ENCODE results near the gene CCDC122.
"Not testable (repeated sequence)": the region's sequence is repeated elsewhere in the genome, so short reads cannot be mapped to it uniquely, and the experiment has no call there.

CCDC122 gene

DNA sequence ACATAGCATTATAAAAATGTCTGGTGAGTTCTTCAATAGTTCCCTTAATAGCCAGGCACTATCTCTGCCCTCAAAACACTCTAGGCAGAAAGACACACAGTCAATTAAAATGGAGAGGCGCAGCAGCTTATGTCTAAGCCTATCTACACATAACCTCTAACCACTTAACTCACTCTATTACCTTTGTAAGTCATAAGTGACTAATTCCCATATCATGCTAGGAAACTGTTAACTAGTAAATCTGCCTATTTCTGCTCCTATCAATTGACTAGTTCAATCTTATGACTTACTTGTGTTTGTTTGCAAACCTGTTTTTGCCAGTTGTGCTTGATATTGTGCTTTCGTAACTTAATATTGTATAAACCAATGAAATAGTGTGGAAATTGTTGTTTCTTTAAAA lies 3.2 kb downstream of the CCDC122 start:
- no peak for DNase-seq

DNA sequence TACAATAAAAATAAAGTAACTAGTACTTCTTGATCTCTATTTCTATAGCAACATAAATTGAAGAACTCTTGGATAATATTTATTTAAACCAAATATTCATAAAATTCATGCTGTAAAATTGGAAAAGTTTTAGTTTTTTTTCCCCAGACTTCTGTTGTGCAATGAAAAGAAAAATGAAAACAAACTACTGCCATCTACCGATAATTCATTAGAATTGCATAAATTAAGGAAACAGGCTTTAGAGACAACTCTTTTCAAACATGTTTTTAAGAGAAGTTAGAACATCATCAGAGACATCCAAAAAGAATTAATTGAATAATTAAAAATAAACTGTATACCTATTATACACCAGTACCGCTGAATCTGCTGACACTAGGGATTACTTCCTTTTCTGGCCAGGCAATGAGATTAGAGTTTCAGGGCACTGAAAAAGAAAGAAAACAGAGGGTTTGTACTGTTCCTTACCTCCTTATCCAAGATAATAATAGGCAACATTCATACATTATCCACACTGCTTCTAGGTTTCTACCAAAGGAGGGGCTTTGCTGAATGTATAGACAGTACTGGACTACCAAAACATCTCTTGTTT lies 4.9 kb downstream of the CCDC122 start:
- DNase-seq = no peak

DNA sequence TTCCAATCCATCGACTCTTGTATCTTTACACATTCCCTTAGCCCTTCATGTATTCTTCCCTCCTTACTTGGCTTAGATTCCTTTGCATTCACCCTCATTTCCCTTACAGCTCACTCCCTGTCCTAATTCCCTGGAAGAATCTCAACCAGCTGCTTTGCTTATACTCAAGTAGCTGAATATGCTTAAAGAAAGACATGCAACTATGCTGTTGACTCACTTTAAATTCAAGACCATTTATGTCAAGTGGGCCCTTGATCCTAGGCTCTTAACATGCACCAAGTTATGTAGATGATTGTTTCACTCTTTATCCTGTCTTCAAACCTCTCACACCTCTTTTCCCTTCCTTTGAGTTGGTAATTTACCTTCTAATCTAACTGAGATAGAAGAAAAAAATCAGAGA lies 7.4 kb downstream of the CCDC122 start:
- no peak for DNase-seq

DNA sequence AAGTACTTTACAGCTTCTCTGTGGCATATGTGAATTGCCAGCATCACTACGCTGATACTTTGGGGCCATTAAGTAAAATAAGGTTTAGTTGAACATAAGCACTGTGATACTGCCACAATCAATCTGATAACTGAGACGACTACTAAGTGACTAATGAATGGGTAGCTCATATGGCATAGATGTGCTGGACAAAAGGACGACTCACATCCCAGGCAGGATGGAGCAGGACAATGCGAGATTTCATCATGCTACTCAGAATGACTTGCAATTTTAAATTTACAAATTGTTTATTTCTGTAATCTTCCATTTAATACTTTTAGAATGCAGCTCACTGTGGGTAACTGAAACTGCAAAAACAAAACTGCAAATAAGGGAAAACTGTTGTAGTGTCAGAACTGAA lies 13.6 kb downstream of the CCDC122 start:
- no peak for DNase-seq

DNA sequence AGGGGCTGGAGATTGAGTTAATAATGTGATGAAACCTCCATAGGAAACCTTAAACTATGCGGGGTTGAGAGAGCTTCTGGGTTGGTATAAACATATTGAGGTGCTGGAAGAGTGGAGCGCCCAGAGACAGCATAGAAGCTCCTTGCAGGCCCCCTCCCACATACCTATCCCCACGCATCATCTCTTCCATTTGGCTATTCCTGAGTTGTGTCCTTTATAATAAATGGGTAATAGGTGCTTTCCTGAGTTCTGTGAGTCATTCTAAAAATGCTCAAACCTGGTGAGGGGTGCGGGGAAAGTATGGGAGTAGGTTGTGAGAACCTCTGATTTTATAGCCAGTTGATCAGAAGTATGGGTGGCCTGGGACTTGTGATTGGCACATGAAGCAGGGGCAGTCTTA lies 14.6 kb downstream of the CCDC122 start:
- no peak for DNase-seq

DNA sequence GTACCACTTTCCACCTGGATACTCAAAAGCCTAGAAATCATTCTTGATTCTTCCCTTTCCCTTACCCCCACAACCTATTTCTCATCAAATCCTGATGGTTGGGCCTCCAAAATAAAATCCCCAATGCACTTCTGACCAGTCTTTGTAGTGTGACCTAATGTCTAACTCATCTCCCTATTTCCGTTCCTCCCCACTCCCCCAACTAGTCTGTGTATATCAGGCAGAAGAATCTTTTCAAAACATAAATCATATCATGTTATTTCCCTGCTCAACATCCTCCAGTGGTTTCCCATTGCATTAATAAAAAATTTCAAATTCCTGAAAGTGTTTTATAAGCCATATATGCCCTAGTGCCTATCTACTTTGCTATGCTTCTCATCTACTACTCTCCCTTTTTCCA lies 17.7 kb downstream of the CCDC122 start:
- DNase-seq = no peak

DNA sequence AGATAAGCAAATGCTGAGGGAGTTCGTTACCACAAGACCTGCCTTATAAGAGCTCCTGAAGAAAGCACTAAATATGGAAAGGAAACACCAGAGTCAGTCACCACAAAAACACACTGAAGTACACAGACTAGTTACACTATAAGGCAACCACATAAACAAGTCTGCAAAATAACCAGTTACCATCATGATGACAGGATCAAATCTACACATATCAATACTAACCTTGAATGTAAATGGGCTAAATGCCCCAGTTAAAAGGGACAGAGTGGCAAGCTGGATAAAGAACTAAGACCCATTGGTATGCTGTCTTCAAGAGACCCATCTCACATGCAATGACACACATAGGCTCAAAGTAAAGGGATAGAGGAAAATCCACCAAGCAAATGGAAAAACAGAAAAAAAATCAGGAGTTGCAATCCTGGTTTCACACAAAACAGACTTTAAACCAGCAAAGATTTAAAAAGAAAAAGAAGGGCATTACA lies 26.6 kb downstream of the CCDC122 start:
- DNase-seq = no peak

DNA sequence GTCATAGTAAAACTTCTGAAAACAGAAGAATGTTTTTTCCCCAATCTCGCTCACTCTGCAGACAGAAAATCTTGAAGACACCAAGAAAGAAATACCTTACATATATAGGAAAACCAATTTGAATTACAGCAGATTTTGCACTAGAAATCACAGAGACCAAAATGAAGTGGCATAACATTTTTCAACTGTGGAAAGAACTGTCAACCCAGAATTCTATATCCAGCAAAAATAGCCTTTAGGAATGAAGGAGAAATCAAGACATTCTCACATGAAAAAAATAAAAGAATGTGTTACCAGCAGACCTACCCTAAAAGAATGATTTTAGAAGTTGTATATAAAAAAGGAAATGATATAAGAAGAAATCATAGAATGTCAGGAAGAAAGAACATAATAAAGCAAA lies 28.7 kb downstream of the CCDC122 start:
- DNase-seq = no peak

DNA sequence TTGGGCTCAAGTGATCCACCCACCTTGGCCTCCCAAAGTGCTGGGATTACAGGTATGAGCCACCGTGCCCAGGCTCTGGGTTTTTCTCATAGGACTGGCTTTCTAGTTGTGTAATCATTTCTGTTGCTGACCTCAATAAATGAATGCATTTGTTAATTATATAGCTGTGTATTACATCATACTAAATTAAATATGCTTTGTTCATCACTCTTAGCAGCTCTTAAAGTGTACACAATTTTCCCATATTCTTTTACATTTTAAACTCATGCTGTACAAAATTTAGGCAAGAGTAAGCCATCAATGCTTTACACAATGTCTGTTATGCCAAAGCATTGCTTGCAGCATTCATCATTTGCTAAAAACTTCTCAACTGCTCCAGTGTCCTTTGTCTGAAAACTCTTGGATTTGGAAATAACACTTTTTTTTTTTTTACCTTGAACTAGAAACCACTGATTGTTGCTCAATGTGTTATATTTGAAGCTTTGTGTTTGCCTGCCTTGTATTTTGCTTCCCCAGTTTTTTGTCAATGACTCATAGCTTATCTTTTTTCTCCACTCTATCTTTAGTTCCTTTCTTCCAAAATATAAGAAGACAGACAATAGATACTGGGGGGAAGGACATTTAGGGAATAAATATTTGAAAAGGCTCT lies 31.4 kb downstream of the CCDC122 start:
- DNase-seq = no peak

DNA sequence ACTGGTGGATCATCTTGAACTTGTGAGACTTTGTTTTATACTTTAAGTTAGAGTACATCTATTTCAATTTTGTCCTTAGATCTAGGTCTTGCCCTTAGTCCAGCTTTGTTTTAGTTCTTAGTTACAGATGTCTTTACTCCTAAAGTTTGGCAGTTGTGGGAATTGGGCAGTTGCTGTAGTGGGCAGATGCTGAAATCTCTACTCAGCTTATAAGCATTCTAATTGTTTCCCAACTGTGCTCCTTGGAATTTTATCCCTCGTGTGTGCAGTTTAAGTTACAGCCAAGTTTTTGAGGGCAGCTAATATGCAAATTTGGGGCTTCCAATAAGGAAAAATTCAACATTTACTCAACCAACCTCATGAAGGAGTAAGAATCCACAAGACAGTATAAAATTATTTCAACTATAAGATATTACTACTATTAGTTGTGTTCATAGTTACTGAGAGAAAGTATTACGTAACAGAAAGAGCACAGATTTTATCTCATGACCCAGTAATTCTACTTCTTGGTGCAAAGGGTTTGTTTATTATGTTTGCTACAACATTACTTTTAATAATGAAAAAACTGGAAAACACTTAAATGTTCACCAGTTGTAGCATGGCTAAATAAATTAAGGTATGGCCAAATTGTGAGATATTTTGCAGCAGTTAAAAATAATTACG lies 32.9 kb downstream of the CCDC122 start:
- no peak for DNase-seq

DNA sequence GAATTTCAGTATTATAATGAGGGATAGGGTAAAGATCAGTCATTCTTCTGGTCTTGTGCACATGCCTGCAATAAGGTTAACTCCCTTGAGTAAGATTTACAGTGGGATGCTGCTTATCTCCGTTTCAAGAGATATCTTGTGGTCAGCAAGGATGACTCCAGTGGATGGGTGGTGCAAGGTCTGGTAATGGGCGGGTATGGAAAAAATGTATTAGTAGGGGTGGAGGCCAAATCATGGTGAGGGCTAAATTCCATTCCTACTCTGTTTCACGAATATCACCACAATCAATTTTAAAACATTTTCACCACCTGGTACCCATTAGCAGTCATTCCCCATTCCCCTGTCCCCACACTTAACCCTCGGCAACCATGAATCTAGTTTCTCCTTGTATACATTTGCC lies 40.6 kb downstream of the CCDC122 start:
- no peak for DNase-seq

DNA sequence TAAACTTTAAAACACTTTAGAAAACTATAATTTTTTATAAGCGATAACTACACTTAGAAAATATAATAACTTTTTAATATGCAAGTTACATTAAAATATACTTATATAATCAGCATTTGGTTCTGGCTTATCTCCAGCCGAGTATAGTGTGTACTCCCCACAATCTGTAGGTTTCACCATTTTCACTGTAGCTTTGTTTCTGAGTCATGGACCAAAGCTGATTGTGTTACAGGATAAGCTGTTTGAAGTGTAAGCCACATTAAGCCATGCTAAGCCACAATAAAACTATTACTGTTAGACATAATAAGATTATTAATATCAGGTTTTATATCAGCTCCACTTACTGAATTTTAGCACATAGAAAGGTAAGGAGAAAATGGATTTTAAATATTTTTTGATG lies 43.8 kb downstream of the CCDC122 start:
- no peak for DNase-seq

DNA sequence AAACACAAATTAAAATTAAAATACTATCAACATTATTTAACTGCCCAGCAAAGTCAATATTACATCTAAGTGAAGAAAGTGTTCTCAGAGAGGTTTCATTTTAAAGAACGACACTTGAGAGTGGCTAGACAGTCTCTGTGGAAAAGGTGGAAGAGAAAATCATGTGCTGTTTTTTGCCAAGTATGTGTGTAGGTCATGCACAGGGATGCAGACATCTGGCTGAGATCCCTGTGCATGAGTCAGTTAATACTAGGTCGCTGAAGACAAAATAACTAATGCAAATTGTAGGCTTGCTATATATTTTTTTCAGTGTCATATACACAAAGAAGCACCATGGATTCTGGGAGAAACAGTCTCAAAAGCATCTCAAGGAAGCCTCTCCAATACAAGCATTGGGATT lies 48.5 kb downstream of the CCDC122 start:
- DNase-seq = no peak

DNA sequence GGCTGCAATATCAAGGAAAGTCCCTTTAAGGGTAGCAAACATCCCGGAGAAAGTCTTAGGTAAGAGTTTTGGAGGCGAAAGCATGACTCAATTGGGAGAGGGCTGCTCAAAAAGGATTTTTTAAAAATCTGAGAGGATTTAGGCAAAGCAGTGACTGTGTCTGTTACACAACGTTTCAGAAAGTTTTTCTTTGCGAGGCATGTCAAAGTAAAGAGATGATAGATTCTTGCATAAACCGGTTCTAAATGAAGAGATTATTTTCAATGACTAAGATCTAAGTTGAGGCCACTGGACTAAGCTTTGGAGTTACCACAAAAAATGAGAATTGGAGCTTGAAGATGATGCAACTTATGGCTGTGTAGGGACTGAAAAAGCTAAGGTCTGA lies 49.1 kb downstream of the CCDC122 start:
- no peak for DNase-seq

DNA sequence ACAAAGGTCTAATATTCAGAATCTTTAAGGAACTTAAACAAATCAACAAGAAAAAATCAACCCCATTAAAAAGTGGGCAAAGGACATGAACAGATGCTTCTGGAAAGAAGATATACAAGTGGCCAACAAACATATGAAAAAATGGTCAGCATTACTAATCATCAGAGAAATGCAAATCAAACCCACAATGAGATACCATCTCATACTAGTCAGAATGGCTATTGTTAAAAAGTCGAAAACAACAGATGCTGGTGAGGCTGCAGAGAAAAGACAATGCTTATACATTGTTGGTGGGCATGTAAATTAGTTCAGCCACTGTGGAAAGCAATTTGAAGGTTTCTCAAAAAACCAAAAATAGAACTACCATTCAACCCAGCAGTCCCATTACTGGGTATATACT lies 54.9 kb downstream of the CCDC122 start:
- not testable (repeated sequence) for DNase-seq

DNA sequence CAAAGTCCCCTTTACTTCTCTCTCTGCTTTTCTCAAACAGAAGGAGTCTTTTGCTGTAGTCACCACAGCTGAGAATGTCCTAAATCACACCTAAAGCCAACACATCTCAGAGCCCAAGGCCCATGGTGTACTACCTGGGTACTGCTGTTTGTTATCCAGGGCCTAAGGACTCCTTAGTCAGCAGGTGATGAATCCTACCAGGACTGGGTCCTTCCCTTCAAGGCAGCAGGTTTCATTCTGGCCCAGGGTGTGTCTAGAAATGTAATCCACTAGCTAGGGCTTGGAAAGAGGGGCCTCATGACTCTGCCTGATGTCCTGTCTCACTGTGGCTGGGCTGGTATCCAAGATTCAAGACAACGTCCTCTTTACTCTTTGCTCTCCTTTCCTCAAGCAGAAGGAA lies 56.6 kb downstream of the CCDC122 start:
- no peak for DNase-seq

DNA sequence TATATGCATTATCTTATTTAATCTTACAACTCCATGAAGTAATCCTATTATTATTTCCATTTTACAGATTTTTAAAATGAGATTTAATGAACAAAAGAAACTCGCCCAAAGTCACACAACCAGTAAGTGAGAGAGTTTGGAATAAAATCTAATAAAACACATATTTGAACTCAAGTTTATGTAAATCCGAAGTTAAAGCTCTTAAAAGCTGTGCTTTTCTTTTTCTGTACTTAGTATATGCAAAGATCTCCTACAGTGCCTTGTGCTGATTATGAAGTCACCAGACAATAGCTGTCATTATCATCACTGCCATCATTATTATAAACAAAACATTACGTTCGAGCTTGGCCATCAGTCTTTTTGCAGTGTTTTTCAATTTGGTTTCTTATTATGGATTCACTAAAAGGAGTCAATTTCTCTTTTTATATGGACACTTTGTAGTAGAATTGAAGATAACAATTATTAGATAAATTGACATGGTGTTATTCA lies 63.1 kb downstream of the CCDC122 start:
- no peak for DNase-seq

DNA sequence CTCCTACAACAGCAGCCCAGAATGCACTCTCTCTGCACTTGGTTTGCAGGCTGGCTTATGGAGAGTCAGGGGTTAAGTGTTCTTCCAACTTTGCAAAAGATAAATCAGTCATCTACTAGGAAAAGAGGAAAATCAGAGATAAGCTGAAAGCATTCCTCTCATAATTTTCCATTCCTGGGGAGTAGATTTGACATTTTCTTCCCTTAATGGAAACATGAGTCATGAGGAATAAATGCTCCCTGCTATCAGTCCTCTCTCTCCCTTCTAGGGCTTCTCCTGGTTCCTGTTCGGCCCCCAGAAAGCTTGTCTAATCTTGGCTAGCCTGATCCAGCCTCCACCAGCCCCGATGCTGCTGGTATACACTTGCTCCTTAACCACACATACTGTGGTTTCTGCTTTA lies 64.3 kb downstream of the CCDC122 start:
- DNase-seq = no peak

DNA sequence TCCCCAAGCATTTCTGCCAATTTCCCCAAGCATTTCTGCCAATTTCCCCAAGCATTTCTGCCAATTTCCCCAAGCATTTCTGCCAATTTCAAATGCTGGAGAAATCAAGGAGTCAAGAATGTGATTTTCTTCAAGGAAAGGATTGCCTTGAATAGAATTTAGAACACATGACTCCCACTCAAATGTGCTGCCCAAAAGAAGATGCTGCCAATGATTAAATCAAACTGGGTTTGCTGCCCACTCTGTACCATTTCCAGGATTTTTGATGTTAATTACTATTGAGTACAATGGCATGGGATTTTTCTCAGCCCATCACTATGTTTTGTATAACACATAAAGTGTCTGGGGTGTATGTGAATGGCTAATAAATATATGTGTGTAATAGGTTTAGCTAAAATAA lies 70.9 kb downstream of the CCDC122 start:
- no peak for DNase-seq

DNA sequence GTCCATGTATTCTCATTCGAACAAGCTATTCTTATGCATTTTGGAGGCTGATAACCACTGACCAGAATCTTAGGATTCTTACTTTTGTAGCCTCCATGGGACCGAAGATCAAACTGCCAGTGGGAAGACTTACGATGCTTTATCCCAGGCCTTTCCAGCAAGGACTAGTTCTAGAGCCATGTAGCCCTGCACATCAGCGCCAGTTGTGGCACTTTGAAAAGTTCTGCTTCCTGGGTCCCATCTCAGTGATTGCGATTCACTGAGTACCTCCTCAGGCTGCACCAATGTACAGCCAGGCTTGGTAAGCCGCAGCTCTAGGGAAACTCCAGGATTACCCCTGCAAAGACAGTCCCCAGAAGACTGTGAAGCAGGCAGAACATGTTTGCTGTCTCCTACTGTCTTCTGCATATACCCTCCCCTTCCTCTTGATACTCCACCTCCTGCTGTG lies 73.8 kb downstream of the CCDC122 start:
- DNase-seq = no peak

DNA sequence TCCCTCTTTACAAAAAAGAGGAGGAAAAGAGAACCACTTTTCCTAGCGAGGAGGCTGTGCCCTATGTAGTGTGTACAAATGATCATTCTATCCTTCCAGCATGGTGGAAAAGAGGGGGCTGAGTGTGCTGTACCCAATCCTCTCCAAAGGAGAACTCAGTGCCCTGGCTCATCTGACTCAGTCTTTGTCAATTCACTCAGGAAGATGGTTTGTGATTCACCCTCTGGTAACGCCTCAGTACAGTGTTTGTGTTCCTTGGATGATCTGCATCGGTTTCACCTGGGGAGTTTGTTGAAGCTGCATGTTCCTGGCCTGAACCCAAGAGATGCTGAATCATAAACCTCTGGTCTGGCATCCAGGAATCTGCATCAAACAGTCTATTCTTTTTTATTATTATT lies 74.5 kb downstream of the CCDC122 start:
- DNase-seq = no peak

DNA sequence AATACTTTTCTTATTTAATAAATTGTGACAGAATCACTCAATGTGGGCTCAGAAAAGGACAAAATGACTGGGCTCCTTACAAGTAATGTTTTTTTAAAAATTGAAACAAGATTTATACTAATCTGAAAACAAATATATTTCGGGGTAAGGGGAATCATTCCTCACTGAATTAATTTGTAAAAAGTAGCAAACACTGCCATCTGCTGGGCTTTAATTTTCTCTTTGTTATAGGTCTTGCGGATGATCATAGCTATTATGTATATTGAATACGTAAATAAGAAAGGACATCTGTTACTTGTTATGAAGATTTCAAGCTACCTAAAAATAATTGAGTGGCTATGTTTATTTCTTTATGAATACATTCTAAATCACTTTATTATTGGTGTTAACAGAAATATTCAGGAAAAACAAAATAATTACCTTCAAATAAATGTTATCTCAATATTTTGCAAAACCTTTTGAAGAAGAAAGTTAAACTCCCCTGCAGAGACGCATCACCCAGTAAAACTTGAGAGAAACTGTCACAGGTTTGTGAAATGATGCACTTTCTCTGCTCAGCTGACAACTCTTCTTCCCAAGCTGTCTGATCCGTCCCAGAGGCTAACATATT lies 75.0 kb downstream of the CCDC122 start:
- no peak for DNase-seq

DNA sequence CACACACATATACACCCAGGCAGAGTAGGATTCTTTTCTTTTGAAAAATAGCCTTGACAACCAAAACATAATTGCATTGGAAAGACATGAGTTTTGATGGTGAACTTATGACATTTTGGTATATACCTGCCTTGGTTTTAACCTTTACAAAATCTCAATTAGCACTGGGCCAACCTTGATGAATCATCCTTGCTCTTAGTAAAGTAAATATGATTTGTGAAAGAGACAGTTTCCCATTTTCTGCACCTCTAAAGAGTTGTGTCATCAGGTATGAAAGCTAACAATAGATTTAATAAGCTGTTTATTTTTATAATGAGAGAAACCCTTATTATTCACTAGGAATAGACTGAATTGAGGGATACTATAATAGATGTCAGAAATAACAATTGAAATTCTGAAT lies 77.0 kb downstream of the CCDC122 start:
- no peak for DNase-seq

DNA sequence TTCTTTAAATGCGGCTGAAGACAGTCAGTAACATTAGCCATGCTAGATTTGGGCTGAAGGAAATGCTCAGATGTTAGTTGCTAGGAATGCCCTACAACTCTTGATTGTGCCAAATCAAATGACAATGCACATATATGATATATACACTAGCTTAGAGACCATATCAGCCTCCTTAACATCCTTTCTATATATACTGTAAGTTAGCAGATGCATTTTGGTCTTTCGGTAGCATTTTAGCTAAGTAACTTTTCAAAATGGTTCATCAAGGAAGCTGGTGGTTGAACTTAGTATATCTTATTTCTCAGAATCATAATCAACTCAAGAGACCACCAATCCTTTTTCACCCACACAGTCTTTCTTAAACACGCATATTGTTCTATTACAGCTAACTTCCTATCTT lies 78.7 kb downstream of the CCDC122 start:
- no peak for DNase-seq

Measured in effector CD8-positive, alpha-beta T cell (primary cell).